Ovary (tissue), 9 donors: Measurements from ENCODE around the gene NPDC1. TPM values are rescaled to one million over a fixed set of nuclear protein-coding genes. Genes with fewer than 3 reads are reported as not detected.

Experiments
- DNase-seq, 5 donors: peaks; one replicate each; pipeline ENCODE4 v3.0.0-alpha.2; 2019 to 2020
- H3K27ac ChIP-seq, 2 donors: fragments of 200-600 bp; one replicate each; pipeline versions ENCODE4 v1.5.1 to v1.8.0; 2019 to 2022
- H3K27me3 ChIP-seq: fragments of 200-600 bp; one replicate; pipeline ENCODE4 v1.8.0; 2022
- H3K36me3 ChIP-seq: fragments of 200-600 bp; sonication (generic); one replicate; pipeline ENCODE4 v1.5.1; 2019
- H3K4me1 ChIP-seq: one replicate; pipeline ENCODE4 v1.8.1; 2013; ENCODE audit warnings: mild to moderate bottlenecking, moderate library complexity; ENCODE audit not compliant: insufficient read depth
- H3K4me3 ChIP-seq: fragments of 200-600 bp; sonication (generic); one replicate; pipeline ENCODE4 v1.5.1; 2017
- H3K9me3 ChIP-seq, 2 donors: fragments of 200-600 bp in 1 of 2; sonication (generic) in 1 of 2; one replicate each; pipeline versions ENCODE4 v1.5.1 to v1.8.1; 2013 to 2019; ENCODE audit warnings: mild to moderate bottlenecking in 1 of 2, moderate library complexity in 1 of 2
- CTCF ChIP-seq, 3 donors: fragments of 450-650 bp in 2 of 3; fragments of 200-600 bp in 1 of 3; IDR thresholded peaks; one replicate each; pipeline versions ENCODE4 v1.5.1 to v1.8.0; 2016 to 2022; ENCODE audit warnings: antibody characterized with exemption in 3 of 3, mild to moderate bottlenecking in 1 of 3
- EP300 ChIP-seq: sonication (generic); formaldehyde crosslinking; IDR thresholded peaks from one replicate; pipeline ENCODE4 v1.6.1; 2017; ENCODE audit warnings: antibody characterized with exemption
- POLR2A ChIP-seq: fragments of 450-650 bp; IDR thresholded peaks from one replicate; pipeline ENCODE4 v1.6.1; 2017; ENCODE audit warnings: antibody characterized with exemption, mild to moderate bottlenecking, moderate library complexity
- WGBS, 3 donors: extraction: QIAGEN DNeasy Blood & Tissue Kit in 1 of 3; methylation state at CpG; one replicate each; pipeline versions ENCODE4 v1.1.5 to v1.1.7; 2013 to 2017; 5-methylcytosine and 5-hydroxymethylcytosine counted together
- intact Hi-C, 4 donors: fragments of 100-400 bp; cut with DNase I; formaldehyde crosslinking; loops; one replicate each; pipeline versions ENCODE4 v1.11.0 to v1.15.1; 2022 to 2023
- polyA plus RNA-seq, 2 donors: library from polyadenylated mRNA; stranded (reverse); fragments of 200-250 nt in 1 of 2; fragments of 350-450 nt in 1 of 2; fragmentation: Illumina TruSeq in 1 of 2; extraction: RNeasy Lipid Tissue Mini Kit (QIAGEN cat#74804) in 1 of 2; gene quantifications; one replicate each; pipeline ENCODE4 v1.2.3, GENCODE V29; 2013 to 2014
- total RNA-seq, 7 donors: library from RNA; depleted of rRNA in 2 of 7; stranded (reverse); fragments of >200 nt in 2 of 7; fragmentation: NEBNext Ultra II Directional in 3 of 7; extraction: Animal tissue kit (Norgen Biotek cat#: 25700) in 3 of 7; gene quantifications; one replicate each; pipeline versions ENCODE4 v1.1.0 to v1.2.4, GENCODE V29; 2016 to 2023
- donor health status: DM: no; HTN: no; CAD: no; lungs with moderate emphysema.
- donor health status: DM: no; HTN: no; CAD: no.
- donor health status: Bipolar disorder and iron deficiency.
- donor health status: DM: yes; HTN: yes; CAD: no.
- donor health status: DM: no; HTN: no; CAD: no.
- donor health status: DM: yes; HTN: yes; CAD: no.

NPDC1 gene
- total and polyA plus RNA-seq, 9 donors, result 2.1 to 112 (median 49.9) TPM

- Histone ChIP-seq H3K4me3 (no peak overlapping the region), H3K4me1 (no peaks in the 10 kb centered on the region), H3K9me3 (no peaks in the 10 kb centered on the region), H3K27ac (no peak overlapping the region), H3K27me3 (no peaks in the 10 kb centered on the region), H3K36me3 (no peaks in the 10 kb centered on the region)
- peak in 2 of 5 donors; percentile 52 to 68 for DNase-seq
- intact Hi-C loops, result no loop called here
- WGBS, 3 donors, result 54 to 64% (median 55%) methylated on average over 24 to 30 of the region's 30 CpGs
- TF ChIP-seq EP300, result no peak
- TF ChIP-seq POLR2A, result no peak
- no peak for TF ChIP-seq CTCF (IDR thresholded peaks at IDR 0.05)
These were observed 23.9 kb downstream of the NPDC1 start for GRCh38 chr9:137021979-137022661.

GRCh38 chr9:137021568-137021978, 24.4 kb downstream of the NPDC1 start:
- 74 to 86% (median 81%) methylated on average over 3 to 6 of the region's 6 CpGs for WGBS, 3 donors

GRCh38 chr9:137020771-137021567, 25.0 kb downstream of the NPDC1 start:
- no peak for DNase-seq
- H3K27me3 ChIP-seq, result no peaks in the 10 kb centered on the region
- intact Hi-C loops, result no loop called here
- 92 to 94% (median 94%) methylated on average over 31 to 32 of the region's 32 CpGs for WGBS, 3 donors
- no peaks in the 10 kb centered on the region for H3K9me3 ChIP-seq
- H3K4me3 ChIP-seq, result no peak overlapping the region
- H3K36me3 ChIP-seq, result no peaks in the 10 kb centered on the region
- no peaks in the 10 kb centered on the region for H3K4me1 ChIP-seq
- no peak overlapping the region for H3K27ac ChIP-seq
- TF ChIP-seq CTCF (IDR thresholded peaks at IDR 0.05) (no peak), POLR2A (no peak), EP300 (no peak)

More at GRCh38 chr9:137021568-137021978, 24.4 kb downstream of the NPDC1 start:
- Histone ChIP-seq H3K4me3 (no peak overlapping the region), H3K27ac (no peak overlapping the region), H3K27me3 (no peaks in the 10 kb centered on the region), H3K36me3 (no peaks in the 10 kb centered on the region), H3K4me1 (no peaks in the 10 kb centered on the region), H3K9me3 (no peaks in the 10 kb centered on the region)
- TF ChIP-seq POLR2A (no peak), CTCF (IDR thresholded peaks at IDR 0.05) (no peak)
- DNase-seq, result no peak
- intact Hi-C loops, result no loop called here

DNA sequence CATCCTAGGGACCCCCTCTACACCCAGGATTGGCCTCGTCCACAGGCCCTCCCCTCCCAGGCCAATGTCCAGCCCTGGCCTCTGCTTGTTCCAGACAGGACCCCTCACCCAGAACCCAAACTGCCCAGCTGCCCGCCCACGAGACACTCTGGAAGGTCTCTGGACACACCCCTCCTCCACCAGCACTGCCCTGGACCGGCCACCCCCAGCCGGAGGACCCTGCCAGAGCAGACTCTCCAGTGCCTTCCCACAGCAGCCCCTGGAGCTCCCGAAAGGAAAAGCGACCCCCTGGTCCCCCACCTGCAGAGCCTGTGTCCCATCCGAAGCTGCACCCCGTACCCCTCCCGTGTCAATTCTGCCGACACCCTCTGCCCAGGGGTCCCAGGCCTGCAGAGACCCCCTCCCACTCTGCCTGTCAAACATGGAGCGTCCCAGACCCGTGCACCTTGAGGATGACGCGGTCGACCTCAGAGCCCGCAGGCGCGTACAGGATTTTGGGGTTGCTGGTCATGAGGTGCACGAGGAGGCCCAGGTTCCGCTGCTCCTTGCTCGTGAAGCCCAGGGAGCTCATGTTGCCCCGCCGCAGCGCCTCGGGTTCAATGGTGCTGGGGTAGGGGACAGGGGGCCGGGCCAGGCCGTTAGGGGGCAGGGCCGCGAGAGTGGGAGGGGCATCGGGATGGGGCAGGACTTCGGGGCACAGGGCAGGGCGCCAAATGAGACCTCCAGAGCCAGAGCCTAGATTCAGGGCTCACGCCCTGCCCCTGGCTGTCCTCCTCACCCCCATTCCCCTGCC, 25.9 kb downstream of the NPDC1 start:
- Histone ChIP-seq H3K27me3 (no peaks in the 10 kb centered on the region), H3K4me1 (no peaks in the 10 kb centered on the region), H3K36me3 (no peaks in the 10 kb centered on the region), H3K9me3 (no peaks in the 10 kb centered on the region), H3K27ac (no peak overlapping the region), H3K4me3 (no peak overlapping the region)
- no peak for DNase-seq
- 89 to 93% (median 91%) methylated on average over 34 of the region's 34 CpGs for WGBS, 3 donors
- no peak for TF ChIP-seq EP300
- intact Hi-C loops, result no loop called here
